OCI-LY1 (cell line): ENCODE measurements around the gene LILRA5.
"Not testable (repeated sequence)": the region's sequence is repeated elsewhere in the genome, so short reads cannot be mapped to it uniquely, and the experiment has no call there.

Experiments used
- H2AFZ ChIP-seq: fragments of 200-600 bp; sonication (generic), shearing (Covaris generic); 2 replicates; pipeline ENCODE4 v1.6.0; 2014; ENCODE audit warnings: antibody characterized with exemption, mild to moderate bottlenecking, low read length
- H3F3A ChIP-seq: fragments of 200-600 bp; sonication (generic), shearing (Covaris generic); 2 replicates; pipeline ENCODE4 v1.6.0; 2014; ENCODE audit warnings: mild to moderate bottlenecking, antibody characterized with exemption, low read length, moderate library complexity; ENCODE audit not compliant: insufficient read depth
- H3K27ac ChIP-seq: fragments of 200-600 bp; sonication (generic); 2 replicates; pipeline ENCODE4 v1.5.1; 2014; ENCODE audit warnings: low read length, mixed run types, mild to moderate bottlenecking, low read depth; ENCODE audit not compliant: poor library complexity, severe bottlenecking
- H3K27me3 ChIP-seq: fragments of 200-600 bp; sonication (generic); 2 replicates; pipeline ENCODE4 v1.6.0; 2014; ENCODE audit warnings: antibody characterized with exemption, mild to moderate bottlenecking, low read length, moderate library complexity; ENCODE audit not compliant: insufficient read depth
- H3K36me3 ChIP-seq: fragments of 200-600 bp; sonication (generic); 2 replicates; pipeline ENCODE4 v1.6.1; 2014; ENCODE audit warnings: mild to moderate bottlenecking, antibody characterized with exemption, low read length, moderate library complexity, mixed read lengths; ENCODE audit not compliant: insufficient read depth
- H3K4me1 ChIP-seq: fragments of 200-600 bp; sonication (generic); 2 replicates; pipeline ENCODE4 v1.5.1; 2014; ENCODE audit warnings: mild to moderate bottlenecking, low read length, moderate library complexity; ENCODE audit not compliant: insufficient read depth, severe bottlenecking
- H3K4me2 ChIP-seq: fragments of 200-600 bp; sonication (generic), shearing (Covaris generic); 2 replicates; pipeline ENCODE4 v1.6.1; 2014; ENCODE audit warnings: low read length
- H3K4me3 ChIP-seq: fragments of 200-600 bp; sonication (generic); 2 replicates; pipeline ENCODE4 v1.5.1; 2014; ENCODE audit warnings: low read length, low read depth, mild to moderate bottlenecking, mixed read lengths; ENCODE audit not compliant: poor library complexity, severe bottlenecking
- H3K79me2 ChIP-seq: fragments of 200-600 bp; shearing (Covaris generic); 2 replicates; pipeline ENCODE4 v1.6.1; 2016; ENCODE audit warnings: mixed run types, low read length, mixed read lengths; ENCODE audit not compliant: insufficient read depth
- H3K9ac ChIP-seq: fragments of 200-600 bp; sonication (generic), shearing (Covaris generic); 2 replicates; pipeline ENCODE4 v1.6.1; 2014; ENCODE audit warnings: mild to moderate bottlenecking, low read length, mixed read lengths
- H3K9me2 ChIP-seq: fragments of 200-600 bp; sonication (generic), shearing (Covaris generic); 2 replicates; pipeline ENCODE4 v1.6.1; 2014; ENCODE audit warnings: low read depth, mild to moderate bottlenecking, low read length, mixed read lengths
- H3K9me3 ChIP-seq: fragments of 200-600 bp; shearing (Covaris generic); 2 replicates; pipeline ENCODE4 v1.6.1; 2014; ENCODE audit warnings: low read length, mixed read lengths
- H4K20me1 ChIP-seq: fragments of 200-600 bp; sonication (generic), shearing (Covaris generic); 2 replicates; pipeline ENCODE4 v1.6.0; 2016; ENCODE audit warnings: mild to moderate bottlenecking, low read length; ENCODE audit not compliant: insufficient read depth
- CTCF ChIP-seq: fragments of 200-600 bp; sonication (generic), shearing (Covaris generic); IDR thresholded peaks from 2 replicates; pipeline ENCODE4 v1.5.1; 2017; ENCODE audit warnings: mild to moderate bottlenecking, antibody characterized with exemption, low read length, moderate library complexity, mixed read lengths
- EZH2 ChIP-seq: fragments of 200-600 bp; sonication (generic), shearing (Covaris generic); IDR thresholded peaks from 2 replicates; pipeline ENCODE4 v1.8.0; 2017; ENCODE audit warnings: borderline replicate concordance, mixed run types, mild to moderate bottlenecking, antibody characterized with exemption, low read length, moderate library complexity, mixed read lengths

The LILRA5 gene

DNA sequence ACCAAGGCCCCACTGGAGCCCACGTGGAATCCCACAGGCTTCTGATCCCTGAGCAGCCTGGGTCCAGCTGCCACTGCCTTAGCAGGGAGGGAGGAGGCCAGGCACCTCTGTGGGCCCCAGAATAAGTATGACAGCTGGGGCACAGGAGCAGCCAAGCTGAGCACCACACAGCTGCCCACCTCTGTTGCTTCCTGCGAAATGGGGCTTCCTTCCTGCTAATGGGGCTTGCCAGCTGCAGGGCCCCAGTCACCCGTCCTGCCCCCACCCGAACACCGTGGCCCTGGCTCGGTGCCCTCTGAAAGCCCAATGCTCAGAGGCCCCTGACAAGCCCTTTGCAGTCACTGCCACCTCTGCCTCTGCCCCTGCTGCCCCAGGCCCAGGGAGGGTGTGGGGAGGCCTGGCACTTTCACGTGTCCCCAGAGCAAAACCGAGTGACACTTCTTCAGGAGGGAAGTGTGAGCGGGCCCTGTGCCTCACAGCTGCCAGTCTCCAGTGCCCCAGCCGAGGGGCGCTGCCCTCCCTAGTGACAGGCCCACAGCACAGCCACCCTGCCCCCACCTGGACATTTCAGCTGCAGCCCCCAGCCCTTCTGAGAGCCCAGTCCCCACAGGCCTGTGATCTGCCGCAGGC is 27.4 kb downstream of the LILRA5 start:
- H3K9me2 ChIP-seq, H3K4me2 ChIP-seq, H2AFZ ChIP-seq, H3K79me2 ChIP-seq, H3K27ac ChIP-seq, H3K36me3 ChIP-seq, H3K9me3 ChIP-seq, H3K4me1 ChIP-seq, H3K4me3 ChIP-seq, H3K9ac ChIP-seq, H3K27me3 ChIP-seq, H3F3A ChIP-seq, H4K20me1 ChIP-seq: not testable (repeated sequence)

DNA sequence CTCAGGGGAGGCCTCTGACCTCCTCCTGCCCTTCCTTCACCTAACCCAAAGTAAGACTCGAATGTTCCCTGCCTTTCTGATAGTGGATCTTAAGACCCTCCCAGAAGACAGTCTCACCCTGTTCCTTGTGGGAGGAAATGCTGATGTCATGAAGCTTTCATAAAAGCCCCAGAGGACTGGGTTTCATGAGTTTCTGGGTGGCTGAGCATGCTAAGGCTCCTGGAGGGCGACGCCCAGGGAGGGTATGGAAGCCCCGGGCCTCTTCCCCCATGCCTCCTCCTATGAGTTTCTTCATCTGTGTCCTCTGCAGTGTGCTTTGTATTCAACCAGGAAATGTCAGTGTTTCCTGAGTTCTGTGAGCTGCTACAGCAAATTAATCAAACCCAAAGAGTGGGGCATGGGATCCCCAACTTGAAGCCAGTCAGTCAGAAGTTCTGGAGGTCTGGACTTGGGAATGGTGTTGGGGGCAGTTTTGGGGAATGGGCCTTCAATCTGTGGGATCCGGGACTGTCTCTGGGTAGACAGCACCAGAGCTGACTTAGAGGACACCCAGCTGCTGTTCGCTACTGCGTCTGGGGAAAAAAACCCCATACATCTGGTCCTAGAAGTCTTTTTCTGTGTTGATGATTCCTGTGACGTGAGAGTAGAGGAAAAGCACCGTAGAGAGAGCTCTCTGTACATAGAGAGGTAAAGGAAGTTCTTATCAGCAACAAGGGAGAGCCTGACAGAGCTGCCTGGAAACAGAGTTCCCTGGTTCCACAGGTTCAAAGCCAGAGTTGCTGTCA is 30.1 kb downstream of the LILRA5 start:
- Histone ChIP-seq H3K4me2 (no peak overlapping the region), H2AFZ (no peak overlapping the region), H3K4me1 (no peaks in the 10 kb centered on the region), H3K9me3 (no peaks in the 10 kb centered on the region), H4K20me1 (no peaks in the 10 kb centered on the region), H3K27ac (no peak overlapping the region), H3K9me2 (no peaks in the 10 kb centered on the region), H3K36me3 (no peaks in the 10 kb centered on the region), H3K79me2 (no peaks in the 10 kb centered on the region), H3F3A (no peaks in the 10 kb centered on the region), H3K4me3 (no peak overlapping the region), H3K9ac (no peak overlapping the region), H3K27me3 (no peaks in the 10 kb centered on the region; the same call in 1 of the 2 replicates)
- TF ChIP-seq EZH2: no peak

GRCh38 chr19:54281729-54282075 is 31.3 kb downstream of the LILRA5 start:
- not testable (repeated sequence) for H3K4me3 ChIP-seq, H2AFZ ChIP-seq, H3K9ac ChIP-seq, H3K27me3 ChIP-seq, H3K36me3 ChIP-seq, H3K4me1 ChIP-seq, H3F3A ChIP-seq, H4K20me1 ChIP-seq, H3K79me2 ChIP-seq, H3K4me2 ChIP-seq, H3K9me2 ChIP-seq, H3K27ac ChIP-seq, H3K9me3 ChIP-seq

DNA sequence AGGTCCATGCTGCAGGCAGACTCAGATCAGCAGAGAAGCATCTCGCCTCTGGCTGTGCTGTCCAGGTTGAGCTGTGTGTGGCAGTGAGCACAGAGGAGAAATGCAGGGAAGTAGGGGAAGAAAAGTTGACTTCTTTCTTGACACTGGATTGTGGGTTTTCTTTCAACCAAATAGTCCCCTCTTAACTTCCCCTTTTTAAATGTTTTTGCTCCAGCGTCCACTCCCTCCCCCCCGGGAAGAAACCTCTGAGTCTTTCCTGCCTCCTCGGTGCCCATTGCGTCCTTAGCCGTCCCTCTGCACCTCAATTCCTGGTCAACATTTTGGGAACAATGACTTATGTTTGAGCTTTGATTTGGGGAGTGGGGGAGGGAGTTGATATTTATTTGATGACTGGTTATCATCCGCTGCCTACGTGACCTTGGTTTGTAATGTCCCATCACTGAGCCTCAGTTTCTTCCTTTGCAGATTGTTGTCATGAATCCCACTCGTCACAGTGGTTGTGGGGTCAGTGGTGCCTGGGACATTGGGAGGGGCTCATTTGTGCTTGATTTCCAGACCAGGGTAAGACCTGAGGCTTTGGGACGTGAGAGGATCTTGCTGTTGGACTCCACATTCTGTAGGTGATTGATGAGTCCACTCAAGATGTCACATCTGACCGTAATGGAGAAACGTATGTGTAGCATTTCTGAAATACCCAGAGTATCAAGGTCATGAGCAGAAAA is 31.8 kb downstream of the LILRA5 start, which contains the start of gene LILRB2:
Gene LILRB2 (minus strand): TSS at position 104 of the 722 bp plus-strand sequence. CDS start 614 bp downstream, outside the sequence.
- H3K36me3 ChIP-seq: no peaks in the 10 kb centered on the region
- no peak within 1 kb of the TSS for H3K9ac ChIP-seq
- no peaks in the 10 kb centered on the region for H3K9me2 ChIP-seq
- no peaks in the 10 kb centered on the region for H4K20me1 ChIP-seq
- H3K4me2 ChIP-seq: no peak within 1 kb of the TSS
- H3K4me1 ChIP-seq: no peaks in the 10 kb centered on the region
- H3K27me3 ChIP-seq: no peaks in the 10 kb centered on the region; the same call in 1 of the 2 replicates
- no peak within 1 kb of the TSS for H3K4me3 ChIP-seq
- no peaks in the 10 kb centered on the region for H3F3A ChIP-seq
- H3K27ac ChIP-seq: no peak within 1 kb of the TSS
- H3K79me2 ChIP-seq: no peaks in the 10 kb centered on the region
- no peaks in the 10 kb centered on the region for H3K9me3 ChIP-seq
- TF ChIP-seq EZH2 (no peak), CTCF (no peak)
- no peak within 1 kb of the TSS for H2AFZ ChIP-seq

GRCh38 chr19:54280441-54280840 is 32.5 kb downstream of the LILRA5 start:
- not testable (repeated sequence) for H3K4me1 ChIP-seq, H3K79me2 ChIP-seq, H3K27me3 ChIP-seq, H3K4me3 ChIP-seq, H3K36me3 ChIP-seq, H3K4me2 ChIP-seq, H3K27ac ChIP-seq, H3K9ac ChIP-seq, H2AFZ ChIP-seq, H4K20me1 ChIP-seq, H3K9me3 ChIP-seq, H3F3A ChIP-seq, H3K9me2 ChIP-seq

- not testable (repeated sequence) for H3K4me1 ChIP-seq, H3K36me3 ChIP-seq, H3K27ac ChIP-seq, H3K9ac ChIP-seq, H3K4me3 ChIP-seq, H3K79me2 ChIP-seq, H4K20me1 ChIP-seq, H3K4me2 ChIP-seq, H3K9me3 ChIP-seq, H2AFZ ChIP-seq, H3K27me3 ChIP-seq, H3K9me2 ChIP-seq, H3F3A ChIP-seq
These were observed 32.9 kb downstream of the LILRA5 start for GRCh38 chr19:54280025-54280424.
